Testis (tissue), 3 donors: ENCODE data around the gene PEX11G. TPM values are rescaled to one million over a fixed set of nuclear protein-coding genes. Genes with fewer than 3 reads are reported as not detected.

ENCODE experiments used
- DNase-seq: peaks from one replicate; pipeline ENCODE4 v3.0.0-alpha.2; 2019
- H3K27ac ChIP-seq, 2 donors: fragments of 200-600 bp; sonication (generic); one replicate each; pipeline ENCODE4 v1.5.1; 2019
- H3K27me3 ChIP-seq: fragments of 200-600 bp; sonication (generic); one replicate; pipeline ENCODE4 v1.5.1; 2019
- H3K36me3 ChIP-seq: fragments of 200-600 bp; sonication (generic); one replicate; pipeline ENCODE4 v1.5.1; 2017; ENCODE audit warnings: low read depth; ENCODE audit errors: missing control alignments
- H3K4me1 ChIP-seq: fragments of 200-600 bp; sonication (generic); one replicate; pipeline ENCODE4 v1.5.1; 2019
- H3K4me3 ChIP-seq, 2 donors: fragments of 200-600 bp; sonication (generic); one replicate each; pipeline ENCODE4 v1.5.1; 2017 to 2019
- H3K9me3 ChIP-seq: fragments of 200-600 bp; sonication (generic); one replicate; pipeline ENCODE4 v1.5.1; 2017
- POLR2A ChIP-seq: fragments of 450-650 bp; IDR thresholded peaks from one replicate; pipeline ENCODE4 v1.6.1; 2017; ENCODE audit warnings: antibody characterized with exemption, mild to moderate bottlenecking, moderate library complexity
- WGBS, 2 donors: methylation state at CpG; one replicate each; pipeline ENCODE4 v1.1.5; 2018; 5-methylcytosine and 5-hydroxymethylcytosine counted together
- intact Hi-C: fragments of 100-400 bp; cut with DNase I; formaldehyde crosslinking; loops from one replicate; pipeline ENCODE4 v1.15.1; 2023; ENCODE audit warnings: low total_unique reads
- polyA plus RNA-seq: library from polyadenylated mRNA; stranded (reverse); fragments of 350-450 nt; fragmentation: Illumina TruSeq; extraction: RNeasy Lipid Tissue Mini Kit (QIAGEN cat#74804); gene quantifications from one replicate; pipeline ENCODE4 v1.2.3, GENCODE V29; 2014; ENCODE audit warnings: low read depth, low replicate concordance; ENCODE audit not compliant: insufficient read depth
- total RNA-seq, 2 donors: library from RNA; depleted of rRNA; stranded (reverse); fragments of >200 nt; gene quantifications; one replicate each; pipeline ENCODE4 v1.2.3, GENCODE V29; 2016
- TF ChIP-seq, protein P1 (sequence below), 3 experiments: fragments of 450-650 bp in 2 of 3; fragments of 200-600 bp in 1 of 3; sonication (generic) in 1 of 3; IDR thresholded peaks; one replicate each; pipeline ENCODE4 v1.5.1; 2016 to 2019; ENCODE audit warnings: antibody characterized with exemption in 3 of 3, mild to moderate bottlenecking in 2 of 3, moderate library complexity in 1 of 3

The PEX11G gene
- total and polyA plus RNA-seq, 3 donors from 2014 or later = 12.3 to 26.0 (median 20.9) TPM

DNA sequence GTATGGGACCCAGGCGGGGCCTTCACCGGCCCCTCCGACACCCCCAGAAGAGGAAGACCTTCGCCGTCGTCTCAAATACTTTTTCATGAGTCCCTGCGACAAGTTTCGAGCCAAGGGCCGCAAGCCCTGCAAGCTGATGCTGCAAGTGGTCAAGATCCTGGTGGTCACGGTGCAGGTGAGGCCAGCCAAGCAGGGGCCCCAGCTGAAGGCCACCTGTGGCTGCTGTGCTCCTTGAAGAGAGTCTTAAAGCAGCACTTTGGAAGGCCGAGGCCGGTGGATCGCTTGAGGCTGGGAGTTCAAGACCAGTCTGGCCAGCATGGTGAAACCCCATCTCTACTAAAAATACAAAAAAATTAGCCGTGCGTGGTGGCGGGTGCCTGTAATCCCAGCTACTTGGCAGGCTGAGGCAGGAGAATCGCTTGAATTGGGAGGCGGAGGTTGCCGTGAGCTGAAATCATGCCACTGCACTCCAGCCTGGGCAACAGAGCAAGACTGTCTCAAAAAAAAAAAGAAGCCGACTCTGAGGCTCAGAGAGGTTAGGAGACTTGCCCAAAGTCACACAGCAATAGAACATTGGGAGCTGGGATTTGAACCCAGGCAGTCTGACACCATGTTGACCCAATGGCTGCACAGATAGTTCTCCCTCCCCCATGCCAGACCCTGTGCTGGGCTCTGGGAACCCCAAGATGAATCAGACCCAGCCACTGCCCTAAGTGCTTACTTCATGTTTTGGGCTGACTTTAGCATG lies 36.3 kb upstream of the PEX11G start:
- H3K27me3 ChIP-seq = no peaks in the 10 kb centered on the region
- no peak overlapping the region for H3K27ac ChIP-seq
- intact Hi-C loops = no loop called here
- H3K9me3 ChIP-seq = no peaks in the 10 kb centered on the region
- TF ChIP-seq, protein P1, sequence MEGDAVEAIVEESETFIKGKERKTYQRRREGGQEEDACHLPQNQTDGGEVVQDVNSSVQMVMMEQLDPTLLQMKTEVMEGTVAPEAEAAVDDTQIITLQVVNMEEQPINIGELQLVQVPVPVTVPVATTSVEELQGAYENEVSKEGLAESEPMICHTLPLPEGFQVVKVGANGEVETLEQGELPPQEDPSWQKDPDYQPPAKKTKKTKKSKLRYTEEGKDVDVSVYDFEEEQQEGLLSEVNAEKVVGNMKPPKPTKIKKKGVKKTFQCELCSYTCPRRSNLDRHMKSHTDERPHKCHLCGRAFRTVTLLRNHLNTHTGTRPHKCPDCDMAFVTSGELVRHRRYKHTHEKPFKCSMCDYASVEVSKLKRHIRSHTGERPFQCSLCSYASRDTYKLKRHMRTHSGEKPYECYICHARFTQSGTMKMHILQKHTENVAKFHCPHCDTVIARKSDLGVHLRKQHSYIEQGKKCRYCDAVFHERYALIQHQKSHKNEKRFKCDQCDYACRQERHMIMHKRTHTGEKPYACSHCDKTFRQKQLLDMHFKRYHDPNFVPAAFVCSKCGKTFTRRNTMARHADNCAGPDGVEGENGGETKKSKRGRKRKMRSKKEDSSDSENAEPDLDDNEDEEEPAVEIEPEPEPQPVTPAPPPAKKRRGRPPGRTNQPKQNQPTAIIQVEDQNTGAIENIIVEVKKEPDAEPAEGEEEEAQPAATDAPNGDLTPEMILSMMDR (IDR thresholded peaks at IDR 0.05) = no peak
- TF ChIP-seq POLR2A = no peak
- H3K36me3 ChIP-seq = no peaks in the 10 kb centered on the region
- H3K4me3 ChIP-seq = no peak overlapping the region
- no peak for DNase-seq
- H3K4me1 ChIP-seq = peaks cover 13% of the 10 kb centered on the region
- WGBS, 2 donors = 93 to 95% methylated on average over 14 to 20 of the region's 20 CpGs

DNA sequence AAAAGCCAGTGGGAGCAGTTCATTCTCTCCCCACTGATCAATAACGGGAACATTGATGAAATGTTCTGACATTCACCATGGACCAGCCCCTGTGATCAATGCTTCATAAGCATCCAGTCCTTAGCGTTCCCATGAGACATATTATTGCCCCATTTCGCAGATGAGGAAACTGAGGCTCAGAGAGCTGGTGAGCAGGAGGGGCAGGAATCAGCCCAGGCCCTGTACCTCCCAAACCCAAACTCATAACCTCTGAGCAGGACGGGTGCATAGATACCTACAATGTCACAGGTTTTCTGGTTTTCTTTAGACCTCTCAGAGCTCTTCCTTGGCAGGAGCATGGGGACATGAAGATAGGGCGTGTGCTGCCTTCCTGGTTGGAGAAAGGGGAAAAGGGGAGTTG lies 35.7 kb upstream of the PEX11G start:
- no peak for DNase-seq
- H3K27ac ChIP-seq = no peak overlapping the region
- no peaks in the 10 kb centered on the region for H3K27me3 ChIP-seq
- H3K4me1 ChIP-seq = peaks cover 13% of the 10 kb centered on the region
- H3K36me3 ChIP-seq = no peaks in the 10 kb centered on the region
- 81 to 98% methylated on average over 5 of the region's 5 CpGs for WGBS, 2 donors
- intact Hi-C loops = no loop called here
- no peaks in the 10 kb centered on the region for H3K9me3 ChIP-seq
- no peak for TF ChIP-seq POLR2A
- TF ChIP-seq, protein P1 (IDR thresholded peaks at IDR 0.05) = no peak
- H3K4me3 ChIP-seq = no peak overlapping the region

DNA sequence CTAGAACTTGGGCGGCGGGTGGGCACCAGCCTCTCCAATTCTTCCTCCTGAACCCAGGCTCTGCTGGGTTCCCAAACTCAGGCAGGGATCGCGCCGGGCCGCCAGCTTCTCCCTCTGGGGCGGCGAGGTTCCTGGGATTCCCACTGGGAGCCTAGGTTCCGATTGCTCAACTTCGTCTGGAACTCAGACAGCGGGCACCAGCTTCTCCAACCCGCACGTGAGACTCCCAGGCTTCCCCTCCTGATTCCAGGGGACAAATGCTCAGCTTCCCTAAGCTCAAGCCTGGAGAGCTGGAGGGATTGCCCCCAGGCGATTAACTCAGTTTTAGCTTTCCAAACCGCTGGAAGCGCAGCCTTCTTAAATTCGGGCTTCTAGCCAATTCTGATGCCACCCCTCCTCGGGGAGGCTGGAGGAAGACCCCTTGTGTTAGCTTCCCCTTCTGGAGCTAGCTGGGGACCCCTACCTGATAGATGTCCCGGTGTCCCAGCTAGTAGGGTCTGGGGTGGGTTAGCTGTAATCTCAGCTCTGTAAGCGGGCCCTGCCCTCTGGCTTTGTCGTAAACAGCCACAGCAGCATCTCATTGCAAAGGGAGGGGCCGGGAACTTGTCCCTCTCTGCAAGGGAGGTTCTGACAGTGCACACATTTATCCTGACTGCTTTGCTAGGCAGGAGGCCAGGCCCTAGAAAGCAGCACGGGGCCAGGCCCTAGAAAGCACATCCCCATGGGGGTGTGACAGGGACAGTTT lies 34.3 kb upstream of the PEX11G start:
- Histone ChIP-seq H3K27ac (no peak overlapping the region), H3K27me3 (no peaks in the 10 kb centered on the region), H3K36me3 (no peaks in the 10 kb centered on the region), H3K4me1 (peaks cover 13% of the 10 kb centered on the region), H3K4me3 (peak overlapping the region; percentile 62 to 78), H3K9me3 (no peaks in the 10 kb centered on the region)
- 1 to 3% methylated on average over 15 to 23 of the region's 23 CpGs for whole genome bisulfite sequencing, 2 donors
- TF ChIP-seq POLR2A = no peak
- TF ChIP-seq, protein P1 (IDR thresholded peaks at IDR 0.05) = no peak
- intact Hi-C loops = no loop called here
- no peak for DNase-seq

DNA sequence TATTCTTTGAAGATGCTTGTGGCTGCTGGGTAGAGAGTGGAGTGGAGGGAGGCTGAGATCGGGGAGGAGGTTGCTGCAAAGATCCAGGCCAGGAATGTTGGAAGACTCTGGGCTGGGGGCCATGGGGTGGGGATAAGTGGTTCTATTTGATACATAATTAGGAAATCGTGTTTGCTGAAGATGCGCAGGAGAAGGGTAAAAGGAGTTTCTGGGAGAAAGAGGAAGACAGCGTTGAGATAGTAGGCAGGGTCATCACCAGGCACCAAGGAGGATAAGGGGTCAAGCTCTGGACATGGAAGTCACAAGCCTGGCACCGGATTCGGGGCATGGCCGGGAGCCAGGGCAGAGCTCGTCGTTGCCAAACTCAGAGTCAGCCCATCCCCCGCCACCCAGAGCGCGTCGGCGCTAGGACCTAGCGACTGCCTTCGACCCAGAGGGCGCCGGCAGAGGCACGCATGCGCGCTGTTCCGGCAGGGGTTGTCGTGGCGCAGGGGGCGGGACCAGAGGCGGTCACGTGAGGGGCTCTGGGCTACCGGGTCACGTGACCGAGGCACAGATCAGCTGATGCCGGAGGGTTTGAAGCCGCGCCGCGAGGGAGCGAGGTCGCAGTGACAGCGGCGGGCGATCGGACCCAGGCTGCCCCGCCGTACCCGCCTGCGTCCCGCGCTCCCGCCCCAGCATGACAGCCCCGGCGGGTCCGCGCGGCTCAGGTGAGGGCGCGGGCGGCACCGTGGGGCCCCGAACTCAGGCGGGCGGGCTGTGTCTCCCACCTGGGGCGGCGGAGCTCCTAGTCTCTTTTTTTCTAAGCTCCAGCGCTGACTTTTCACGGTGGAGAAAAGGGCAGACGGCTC lies 33.5 kb upstream of the PEX11G start, which contains the start of gene MCOLN1:
Gene MCOLN1, plus strand, starts transcription at position 553 of the 851 bp plus-strand sequence. Its CDS starts 127 bp downstream, at position 680.
- Histone ChIP-seq H3K27ac (peak within 1 kb of the TSS; percentile 10 to 62), H3K36me3 (no peaks in the 10 kb centered on the region), H3K9me3 (no peaks in the 10 kb centered on the region), H3K4me1 (peaks cover 13% of the 10 kb centered on the region), H3K27me3 (no peaks in the 10 kb centered on the region), H3K4me3 (peak within 1 kb of the TSS; percentile 62 to 78)
- no peak for TF ChIP-seq POLR2A
- TF ChIP-seq, protein P1 (IDR thresholded peaks at IDR 0.05) = peak in 2 of 3 experiments; percentile 48 to 54
- intact Hi-C loops = no loop called here
- DNase-seq = peak; percentile 99
- WGBS, 2 donors = 1% methylated on average over 19 to 64 of the region's 65 CpGs
